IPS DF 4.7 (cell line): ENCODE data around the gene CYTH3.

Source experiments
- DNase-seq: peaks from one replicate; pipeline ENCODE4 v3.0.0-alpha.2; 2013; ENCODE audit warnings: low spot score; ENCODE audit errors: extremely low read depth

CYTH3 gene

DNA sequence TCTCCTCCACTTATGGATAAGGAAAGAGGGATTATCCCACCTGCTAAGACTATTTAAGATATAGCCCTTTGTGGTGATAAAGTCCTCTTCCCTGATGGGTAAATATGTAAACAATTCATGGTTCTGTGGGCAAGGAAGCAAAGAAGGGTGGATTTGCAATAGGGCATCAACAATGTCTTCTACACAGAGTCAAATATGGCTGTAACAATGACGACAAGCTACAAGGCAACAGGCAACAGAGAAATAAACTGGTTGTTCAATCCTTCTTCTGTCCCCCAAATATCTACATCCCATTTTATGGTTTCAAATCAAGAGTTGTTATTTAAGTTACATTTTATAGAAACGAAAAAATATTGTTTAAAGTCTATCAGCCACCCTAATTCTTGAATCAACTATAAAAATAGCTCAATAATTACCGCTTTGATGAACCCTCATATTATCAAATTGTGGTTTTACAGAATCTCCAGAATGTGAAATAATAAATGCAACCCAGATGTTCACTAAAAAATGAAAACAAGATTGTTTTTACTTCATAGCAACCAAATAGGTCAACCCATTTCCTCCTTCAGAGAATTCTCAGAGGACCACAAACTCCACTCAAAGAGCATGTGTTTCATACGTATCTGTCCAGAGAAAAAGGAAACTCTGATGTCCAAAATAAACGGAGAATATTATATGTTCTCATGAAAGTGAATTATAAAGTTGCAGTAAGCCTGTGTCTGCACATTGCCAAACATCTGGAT lies 13.8 kb downstream of the CYTH3 start:
- no peak for DNase-seq

DNA sequence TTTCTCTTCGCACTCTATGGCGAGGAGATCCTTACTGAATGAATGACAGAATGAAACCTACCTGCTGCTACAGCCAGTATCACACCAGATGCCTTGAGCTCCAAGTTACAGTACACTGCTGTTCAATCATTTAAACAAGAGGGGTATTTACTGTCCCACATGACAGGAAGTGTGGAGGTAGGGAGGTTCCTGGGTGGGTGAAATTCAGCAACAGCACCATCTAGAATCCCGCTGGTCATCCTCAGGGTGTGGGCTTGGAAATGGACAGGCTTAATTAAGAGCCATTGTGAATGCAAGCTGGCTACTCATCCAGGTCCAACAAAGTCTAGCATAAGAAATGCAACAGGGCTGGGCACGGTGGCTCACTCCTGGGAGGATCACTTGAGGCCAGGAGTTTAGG lies 14.7 kb downstream of the CYTH3 start:
- no peak for DNase-seq

DNA sequence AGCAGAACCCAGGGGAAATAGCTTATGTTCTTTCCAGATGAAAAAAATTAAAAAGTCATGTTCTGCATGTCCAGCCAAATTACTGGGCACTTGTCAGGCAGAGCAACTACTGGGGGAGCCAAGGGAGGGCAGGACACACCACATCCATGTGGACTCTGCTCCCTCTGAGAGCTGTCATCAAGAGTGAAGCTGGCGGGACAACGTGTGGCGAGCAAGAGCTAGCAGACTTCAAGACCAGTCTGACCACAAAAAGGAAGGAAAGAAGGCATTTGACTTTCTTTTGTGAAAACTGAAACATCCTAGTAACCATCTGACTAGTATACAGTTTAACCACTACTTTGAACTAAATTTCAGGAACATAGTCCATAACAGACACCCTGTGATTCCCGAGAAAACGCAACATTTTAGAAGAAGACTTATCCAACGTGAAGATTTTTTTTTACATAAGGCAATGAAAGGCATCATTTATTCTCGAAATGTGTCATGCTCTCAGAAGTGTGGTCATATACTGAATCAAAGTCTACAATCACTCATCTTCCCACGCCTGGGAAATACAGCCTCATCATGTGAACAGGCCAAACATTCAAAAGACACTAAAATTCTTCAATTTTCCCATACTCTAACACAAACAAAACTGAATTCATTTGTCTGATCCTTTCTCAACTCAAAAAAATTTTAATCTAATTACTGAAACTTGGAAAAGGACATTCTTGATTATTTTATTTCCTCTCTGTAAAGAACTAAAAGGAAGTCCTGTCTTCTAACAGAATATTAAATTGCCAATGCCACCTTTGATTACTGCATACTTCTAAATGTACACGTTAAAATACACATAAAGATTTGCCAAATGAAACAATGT lies 15.5 kb downstream of the CYTH3 start:
- DNase-seq, result no peak

DNA sequence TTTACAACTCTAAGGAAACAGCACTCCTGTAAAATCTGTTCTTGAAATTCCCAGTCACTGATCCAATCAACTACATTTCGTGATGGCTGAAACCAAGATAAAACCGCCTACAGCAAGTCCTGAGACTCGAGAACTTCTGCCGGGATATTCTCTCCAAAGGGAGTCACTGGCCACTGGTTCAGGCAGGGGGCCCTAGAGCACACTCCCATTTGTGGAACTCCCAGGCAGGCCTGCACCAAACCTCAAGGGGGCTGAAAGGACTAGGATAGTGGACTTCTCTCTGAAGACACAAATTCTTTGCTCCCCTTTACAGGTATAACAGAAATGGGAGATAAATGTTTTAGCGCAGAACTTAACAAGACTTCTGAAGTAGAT lies 16.3 kb downstream of the CYTH3 start:
- DNase-seq, result no peak

DNA sequence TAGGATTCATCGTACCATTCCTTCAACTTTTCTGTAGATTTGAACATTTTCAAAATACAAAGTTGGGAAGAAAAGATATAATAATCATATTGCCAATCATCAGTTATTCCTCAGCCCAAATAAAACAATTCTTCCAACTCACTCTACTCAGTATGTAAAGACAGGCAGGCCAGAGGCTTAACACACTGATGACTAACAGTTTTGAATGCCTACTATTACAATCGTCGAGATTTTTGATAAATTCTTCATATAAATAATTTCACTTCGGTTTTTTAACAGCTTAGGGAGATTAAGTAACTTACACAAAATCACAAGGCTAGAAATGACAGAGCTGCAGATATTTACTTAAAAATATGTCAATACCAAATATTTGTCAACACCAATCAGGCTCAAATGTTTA lies 17.6 kb downstream of the CYTH3 start:
- no peak for DNase-seq

DNA sequence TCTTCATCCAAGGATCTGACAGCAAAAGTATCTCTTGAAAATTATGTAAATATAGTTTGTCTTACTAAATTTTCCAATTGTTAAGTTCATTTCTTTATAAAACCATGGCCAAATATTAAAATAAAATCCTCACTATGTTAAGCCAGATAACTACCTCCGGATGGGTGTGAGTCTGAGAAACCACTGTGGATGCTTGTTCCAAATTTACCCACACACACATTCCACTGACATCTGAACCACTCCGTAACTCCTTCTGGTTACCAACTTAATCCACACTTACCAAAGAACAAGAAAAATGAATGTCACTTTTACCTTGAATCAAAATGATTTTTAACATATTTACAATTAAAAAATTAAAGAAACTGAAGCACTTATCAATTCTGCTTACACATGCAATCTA lies 19.7 kb downstream of the CYTH3 start:
- DNase-seq, result no peak

DNA sequence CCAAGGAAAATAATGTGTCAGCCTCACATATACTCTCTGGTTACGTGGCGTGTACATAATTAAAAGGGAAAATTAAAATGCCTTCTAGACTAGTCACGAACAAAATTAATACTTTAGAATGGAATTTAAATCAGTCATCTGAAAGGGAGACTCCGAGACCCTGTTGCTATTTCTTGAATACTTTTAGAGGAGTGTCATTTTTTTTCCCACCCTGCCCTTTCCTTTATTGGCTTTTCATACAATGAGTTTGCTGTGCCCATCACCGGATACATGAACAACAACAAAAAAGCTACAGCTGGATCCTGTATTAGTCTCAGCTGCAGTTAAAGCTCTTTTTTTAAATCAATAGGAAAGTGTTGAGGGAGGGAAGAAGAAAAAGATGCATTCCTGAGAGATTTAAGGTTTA lies 20.1 kb downstream of the CYTH3 start:
- no peak for DNase-seq

DNA sequence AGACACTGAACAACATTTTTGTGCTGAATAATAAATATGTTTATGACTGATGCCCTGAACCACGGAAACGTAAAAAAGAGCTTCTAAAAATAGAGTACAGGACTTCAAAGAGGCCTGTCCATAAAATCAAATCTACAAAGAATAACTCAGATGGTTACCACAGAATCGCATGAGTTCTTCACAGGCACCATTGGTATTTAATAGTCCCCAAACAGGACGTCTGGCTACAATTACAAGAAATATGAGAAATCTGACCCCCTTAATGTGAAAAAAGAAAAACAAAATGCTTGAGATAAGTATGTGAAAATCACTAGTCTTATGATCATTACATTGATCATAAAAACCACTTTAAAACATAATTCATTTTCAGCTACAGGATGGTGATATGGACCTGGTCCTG lies 20.8 kb downstream of the CYTH3 start:
- DNase-seq, result no peak

DNA sequence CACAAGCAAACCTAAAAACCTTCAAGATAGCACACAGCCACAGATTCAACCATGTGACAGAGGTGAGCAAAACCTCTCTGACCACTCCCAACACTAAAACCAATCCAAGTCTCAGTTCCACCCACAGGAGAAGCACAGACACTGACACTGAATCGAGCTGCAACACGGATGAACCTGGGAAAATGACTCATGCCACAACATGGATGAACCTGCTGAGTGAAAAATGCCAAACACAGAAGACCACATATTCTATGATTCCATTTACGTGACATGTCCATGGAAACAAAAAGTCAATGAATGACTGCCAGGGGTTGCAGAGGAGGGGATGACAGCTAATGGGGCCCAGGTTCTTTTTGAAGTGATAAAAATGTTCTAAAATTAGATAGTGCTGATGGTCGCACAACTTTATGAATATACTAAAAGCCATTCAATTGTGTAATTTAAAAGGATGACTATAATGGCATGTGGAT lies 22.0 kb downstream of the CYTH3 start:
- DNase-seq, result no peak

DNA sequence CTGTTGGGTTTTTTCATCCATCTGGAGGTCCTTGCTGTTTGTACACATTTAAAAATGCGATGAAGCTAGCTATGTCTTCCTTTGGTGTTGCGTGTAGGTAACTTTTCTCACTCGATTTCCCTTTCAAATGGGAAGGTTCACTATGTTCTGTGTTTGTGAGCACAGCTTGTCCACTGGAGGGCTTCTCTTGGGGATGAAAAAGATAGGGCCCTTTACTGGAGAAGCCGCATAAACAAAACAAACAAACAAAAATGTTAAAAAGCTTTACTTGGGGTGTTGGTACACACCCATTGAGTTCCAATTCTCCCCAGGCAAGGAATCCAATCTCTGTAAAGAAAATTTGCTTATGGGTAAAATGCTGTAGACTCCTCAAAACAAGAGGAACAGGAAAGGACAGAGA lies 23.4 kb downstream of the CYTH3 start:
- DNase-seq, result no peak

DNA sequence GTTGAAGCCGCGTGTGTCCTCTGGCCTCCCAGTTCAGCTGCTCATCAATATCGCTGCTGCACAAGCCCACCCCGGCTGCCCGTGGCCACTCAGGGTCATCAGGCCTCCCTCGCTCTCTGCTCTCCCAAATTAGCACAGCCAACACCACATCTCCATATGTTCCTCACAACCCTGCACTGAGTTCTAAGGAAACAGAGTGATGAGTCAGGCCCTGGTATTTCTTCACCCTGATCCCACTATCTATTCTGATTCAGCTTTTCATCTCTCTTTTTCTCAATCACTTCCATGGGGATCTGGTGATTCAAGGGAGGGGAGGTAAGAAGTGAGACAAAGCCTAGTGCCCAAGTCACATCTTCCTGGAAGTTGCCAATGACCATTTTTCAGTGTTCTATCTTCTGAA lies 23.8 kb downstream of the CYTH3 start:
- DNase-seq, result no peak

DNA sequence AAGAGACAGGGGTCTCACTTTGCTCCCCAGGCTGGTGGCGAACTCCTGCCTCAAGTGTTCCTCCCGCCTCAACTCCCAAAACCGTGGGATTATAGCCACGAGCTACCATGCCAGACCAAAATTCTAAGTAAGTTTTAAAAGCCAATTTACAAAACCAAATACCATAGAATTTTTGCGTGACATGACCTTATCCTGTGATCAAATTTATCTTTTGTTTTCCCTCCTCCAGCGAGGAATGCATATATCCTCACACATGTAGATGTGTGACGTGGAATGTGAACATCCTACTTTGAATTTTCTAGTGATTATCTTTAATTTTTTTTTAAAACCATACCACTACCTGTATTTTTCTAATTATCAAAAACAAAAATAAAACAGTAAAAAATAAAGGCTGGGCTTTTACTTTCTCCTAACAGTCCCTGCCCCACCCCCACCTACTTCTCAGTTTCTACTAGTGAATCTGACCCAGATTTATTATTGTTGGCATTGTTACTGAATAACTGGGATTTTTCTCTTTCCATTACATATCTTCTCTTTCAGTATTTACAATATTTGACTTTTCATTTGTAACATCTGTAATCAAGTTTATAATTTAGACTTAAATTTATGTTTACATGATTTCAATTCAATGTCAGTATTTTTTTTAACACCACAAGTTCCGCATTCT lies 26.0 kb downstream of the CYTH3 start:
- DNase-seq, result no peak

DNA sequence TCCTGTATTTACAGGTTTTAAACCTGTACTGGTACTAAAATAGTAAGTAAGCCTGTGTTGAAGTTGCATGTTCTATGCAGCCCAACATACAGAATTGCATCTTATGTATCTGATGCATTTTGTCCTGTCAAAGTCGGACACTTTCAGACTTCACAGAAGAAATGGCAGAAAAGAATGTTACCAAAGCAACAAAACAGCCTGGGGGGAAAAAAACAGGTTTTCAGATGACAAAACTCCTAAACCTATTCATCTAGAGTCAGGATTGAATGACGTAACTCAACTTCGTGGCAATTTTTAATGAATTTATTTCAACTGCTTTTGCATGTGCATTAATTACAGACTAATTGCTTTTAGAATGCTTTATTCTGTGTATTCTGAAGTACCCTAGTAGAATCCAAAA lies 28.4 kb downstream of the CYTH3 start:
- no peak for DNase-seq

DNA sequence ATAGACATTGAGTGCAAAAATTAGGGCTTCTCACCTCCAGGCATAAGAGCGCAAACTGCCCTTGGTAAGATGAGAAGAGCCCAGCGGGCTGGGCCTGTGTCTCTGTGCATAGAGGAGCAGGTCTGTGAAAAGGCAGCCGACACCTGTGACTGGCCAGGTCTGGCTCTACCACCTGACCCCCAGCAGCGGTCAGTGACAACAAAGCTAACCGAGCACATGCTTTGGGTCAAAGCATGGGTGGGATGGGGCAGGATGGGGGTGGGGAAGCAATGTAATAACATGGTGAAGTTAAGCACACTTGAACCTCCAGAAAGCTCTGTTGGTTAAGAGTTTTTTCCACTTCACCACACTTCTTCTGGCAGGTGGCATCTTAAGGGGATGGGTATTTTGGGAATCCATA lies 29.3 kb downstream of the CYTH3 start:
- DNase-seq, result no peak

DNA sequence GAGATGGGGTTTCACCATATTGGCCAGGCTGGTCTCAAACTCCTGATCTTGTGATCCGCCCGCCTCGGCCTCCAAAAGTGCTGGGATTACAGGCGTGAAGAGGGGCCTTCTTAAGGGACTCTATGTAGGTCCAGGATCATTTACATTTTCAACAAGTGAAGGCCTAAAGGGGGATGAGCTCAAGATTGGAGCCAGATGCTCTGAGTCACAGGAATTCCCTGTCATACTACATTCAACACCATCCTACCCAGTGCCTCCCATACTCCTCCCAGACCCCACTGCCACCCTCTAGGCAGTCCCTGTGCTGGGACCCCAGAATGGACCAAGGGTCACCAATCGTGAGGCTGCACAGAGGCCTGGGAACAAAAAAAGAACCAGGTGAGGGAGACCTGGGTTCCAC lies 29.9 kb downstream of the CYTH3 start:
- DNase-seq, result no peak

DNA sequence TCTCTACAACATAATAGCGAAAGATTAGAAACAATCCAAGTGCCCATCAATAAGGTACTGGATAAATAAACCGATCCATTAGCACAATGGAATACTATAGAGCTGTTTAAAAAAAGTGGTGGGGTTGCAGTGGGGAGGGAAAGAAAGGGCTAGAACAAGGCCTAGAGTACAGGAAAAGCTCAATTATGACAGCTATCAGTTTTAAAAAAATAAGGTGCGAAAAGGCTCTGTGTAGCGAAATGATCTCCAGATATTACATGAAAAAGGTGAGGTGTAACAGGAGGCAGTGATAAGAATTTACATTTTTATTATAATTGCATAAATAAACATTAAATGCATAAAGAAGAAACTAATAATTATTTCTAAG lies 30.8 kb downstream of the CYTH3 start:
- no peak for DNase-seq

DNA sequence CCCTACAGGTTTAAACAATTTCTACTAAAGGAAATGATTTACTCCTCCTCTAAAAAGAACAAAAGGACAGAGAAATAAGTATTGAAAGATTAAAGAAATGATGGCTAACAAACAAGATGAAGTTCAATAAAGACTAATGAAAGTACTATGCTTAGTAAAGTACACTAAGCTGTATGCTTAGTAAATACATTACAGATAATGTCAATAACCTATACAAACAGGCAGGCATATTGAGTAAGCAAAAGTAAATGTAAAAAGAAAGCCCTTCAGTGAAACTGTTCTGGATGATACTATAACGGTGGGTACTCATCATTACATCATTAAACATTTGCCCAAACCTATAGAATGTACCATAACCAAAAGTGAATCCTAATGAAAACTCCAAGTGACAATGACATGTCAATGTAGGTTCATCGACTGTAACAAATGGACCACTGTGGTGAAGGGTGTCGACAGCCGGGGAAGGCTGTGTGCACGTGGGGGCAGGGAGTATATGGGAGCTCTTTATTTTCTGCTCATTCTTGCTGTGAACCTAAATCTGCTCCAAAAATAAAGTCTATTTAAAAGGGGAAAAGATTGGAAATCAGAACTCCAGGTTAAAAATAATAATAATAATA lies 34.0 kb downstream of the CYTH3 start:
- DNase-seq, result no peak

DNA sequence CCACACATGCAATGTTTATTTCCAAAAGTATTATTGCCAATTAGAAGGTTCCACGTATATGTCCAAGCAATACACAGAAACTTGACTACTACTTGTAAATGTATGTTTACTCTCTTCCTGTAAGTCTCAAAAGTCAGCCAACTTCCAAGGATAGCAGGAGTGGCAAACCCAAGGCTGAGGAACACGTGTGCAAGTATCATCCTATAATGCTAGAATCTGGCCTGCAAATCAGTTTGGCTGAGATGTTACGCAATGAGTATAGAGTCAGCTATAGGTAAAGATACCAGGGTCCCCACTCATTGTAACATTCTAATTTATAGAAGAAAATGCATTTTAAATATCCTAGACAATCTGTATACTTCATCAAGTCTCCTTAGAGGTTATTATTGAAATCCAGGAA lies 34.7 kb downstream of the CYTH3 start:
- DNase-seq, result no peak

DNA sequence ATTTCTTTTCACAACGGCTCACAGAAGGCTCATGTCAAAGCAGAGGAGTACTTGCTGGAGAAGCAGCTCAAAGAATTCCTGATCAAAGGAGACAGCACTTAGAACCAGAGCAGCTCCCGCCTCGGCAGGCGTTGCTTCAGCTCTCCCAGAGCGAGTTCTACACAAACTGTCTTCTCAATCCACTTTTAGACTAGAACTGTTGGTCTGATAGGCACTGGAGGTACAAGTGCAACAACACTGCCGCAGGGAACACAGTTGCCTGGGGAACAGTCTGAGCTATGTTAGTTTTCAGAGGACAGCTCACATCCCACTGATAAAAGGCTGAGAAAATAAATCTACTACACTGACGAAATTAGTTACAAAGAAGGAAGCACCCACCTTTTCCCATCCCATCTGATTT lies 35.4 kb downstream of the CYTH3 start:
- DNase-seq, result no peak

DNA sequence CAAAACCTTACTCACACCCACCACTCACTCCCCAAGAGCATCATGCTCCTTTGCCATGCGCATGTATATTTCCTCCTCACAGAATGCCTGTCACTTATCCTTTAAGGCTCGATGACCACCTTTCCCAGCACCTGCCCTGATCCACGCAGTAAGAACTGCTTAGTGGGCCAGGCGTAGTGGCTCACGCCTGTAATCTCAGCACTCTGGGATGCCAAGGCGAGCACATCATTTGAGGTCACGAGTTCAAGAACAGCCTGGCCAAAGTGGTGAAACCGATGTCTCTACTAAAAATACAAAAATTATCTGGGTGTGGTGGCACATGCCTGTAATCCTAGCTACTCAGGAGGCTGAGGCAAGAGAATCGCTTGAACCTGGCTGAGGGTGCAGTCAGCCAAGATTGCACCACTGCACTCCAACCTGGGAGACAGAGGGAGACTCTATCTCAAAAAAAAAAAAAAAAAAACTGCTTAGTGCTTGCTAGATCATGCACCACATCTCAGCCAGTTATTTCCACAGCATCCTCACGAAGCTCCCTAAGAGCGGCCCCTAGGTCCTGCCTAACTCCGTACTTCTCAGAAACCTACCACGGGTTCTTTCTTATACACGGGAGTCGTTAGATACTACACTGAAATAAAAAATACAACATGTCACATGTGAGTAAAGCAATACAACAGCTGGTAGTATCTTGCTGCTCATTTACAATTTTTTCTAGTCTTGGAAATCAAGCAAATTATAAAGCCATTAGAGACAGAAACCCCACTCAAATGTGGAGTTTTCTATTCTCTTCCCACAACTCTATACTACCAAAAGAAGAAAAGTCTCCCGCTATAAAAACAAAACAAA lies 37.2 kb downstream of the CYTH3 start:
- no peak for DNase-seq

DNA sequence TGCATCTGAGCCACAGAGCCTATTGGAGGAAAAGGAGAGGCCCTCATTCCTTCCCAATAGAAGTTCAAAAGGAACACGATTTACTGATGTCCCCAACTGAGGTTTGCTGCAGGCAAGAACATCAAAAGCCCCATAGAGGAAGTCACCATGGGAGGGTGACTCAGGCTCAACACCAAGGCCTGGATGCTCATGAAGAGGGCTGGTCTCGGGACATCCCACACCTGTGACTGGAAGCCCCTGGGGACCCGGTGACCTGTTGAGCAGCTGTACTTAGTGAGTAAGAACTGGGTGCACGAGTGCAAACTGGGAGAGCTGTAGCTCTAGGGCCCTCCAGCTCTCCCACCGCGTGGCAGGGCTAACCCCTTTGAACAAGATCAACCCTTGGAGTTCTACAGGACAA lies 38.0 kb downstream of the CYTH3 start:
- DNase-seq, result no peak
